WTC11 (cell line): ENCODE data around the gene PPIP5K2. TPM values are rescaled to one million over a fixed set of nuclear protein-coding genes. Genes with fewer than 3 reads are reported as not detected.

Source experiments
- ATAC-seq: fragments of 200-7000 bp; cut with Tn5 transposase; 2 replicates; pipeline ENCODE4 v1.10.0; 2021; ENCODE audit warnings: mild to moderate bottlenecking, moderate library complexity
- CTCF ChIA-PET: fragments of 300-600 bp; sonication (Branson Sonifier 250); formaldehyde crosslinking; loops from one replicate; lab custom pipeline; 2021; ENCODE audit warnings: antibody characterized with exemption; lab: Charles Lee
- POLR2A ChIA-PET: fragments of 350-600 bp; sonication (Branson Sonifier 250); formaldehyde crosslinking; loops from one replicate; lab custom pipeline; 2021; ENCODE audit warnings: antibody characterized with exemption; lab: Charles Lee
- DNase-seq: peaks from one replicate; pipeline ENCODE4 v3.0.0; 2021; ENCODE audit warnings: low spot score
- H3K27ac Mint-ChIP-seq: 2 replicates; pipeline ENCODE4 v1.8.0; 2021; ENCODE audit warnings: mixed read lengths
- H3K27me3 Mint-ChIP-seq: 2 replicates; pipeline ENCODE4 v1.8.0; 2021; ENCODE audit warnings: low read depth, mild to moderate bottlenecking, moderate library complexity, mixed read lengths
- H3K36me3 Mint-ChIP-seq: 2 replicates; pipeline ENCODE4 v1.8.0; 2021; ENCODE audit warnings: mixed read lengths
- H3K4me1 Mint-ChIP-seq: 2 replicates; pipeline ENCODE4 v1.8.0; 2022; ENCODE audit warnings: mixed read lengths
- H3K4me3 Mint-ChIP-seq: 2 replicates; pipeline ENCODE4 v1.8.0; 2021; ENCODE audit warnings: mild to moderate bottlenecking, moderate library complexity, mixed read lengths
- H3K9me3 Mint-ChIP-seq: 2 replicates; pipeline ENCODE4 v1.8.0; 2021; ENCODE audit warnings: mixed read lengths
- AR ChIP-seq: fragments of 250-450 bp; sonication (Bioruptor Pico); IDR thresholded peaks from 2 replicates; pipeline ENCODE4 v1.9.0; 2021; ENCODE audit warnings: mild to moderate bottlenecking
- ATF2 ChIP-seq: sonication (generic); formaldehyde crosslinking; IDR thresholded peaks from 2 replicates; pipeline ENCODE4 v1.8.1; 2022; ENCODE audit warnings: low read depth, missing genetic modification reagents, borderline replicate concordance
- CREM ChIP-seq: sonication (generic); formaldehyde crosslinking; IDR thresholded peaks from 2 replicates; pipeline ENCODE4 v1.8.1; 2022; ENCODE audit warnings: mild to moderate bottlenecking, missing genetic modification reagents, moderate library complexity
- ETV6 ChIP-seq: sonication (generic); formaldehyde crosslinking; IDR thresholded peaks from 2 replicates; pipeline ENCODE4 v1.8.1; 2022; ENCODE audit warnings: mild to moderate bottlenecking, missing genetic modification reagents
- FOXK1 ChIP-seq: sonication (generic); formaldehyde crosslinking; IDR thresholded peaks from 2 replicates; pipeline ENCODE4 v1.8.0; 2022; ENCODE audit warnings: mild to moderate bottlenecking, moderate library complexity, missing genetic modification reagents
- IRF1 ChIP-seq: sonication (generic); formaldehyde crosslinking; IDR thresholded peaks from 2 replicates; pipeline ENCODE4 v1.8.0; 2023; ENCODE audit warnings: missing genetic modification reagents
- KAT7 ChIP-seq: sonication (generic); formaldehyde crosslinking; IDR thresholded peaks from 2 replicates; pipeline ENCODE4 v1.8.1; 2023; ENCODE audit warnings: missing genetic modification reagents, mild to moderate bottlenecking, borderline replicate concordance
- MAX ChIP-seq: sonication (generic); formaldehyde crosslinking; IDR thresholded peaks from 2 replicates; pipeline ENCODE4 v1.8.0; 2022; ENCODE audit warnings: mild to moderate bottlenecking, missing genetic modification reagents
- NFE2L1 ChIP-seq: sonication (generic); formaldehyde crosslinking; IDR thresholded peaks from 2 replicates; pipeline ENCODE4 v1.8.1; 2023; ENCODE audit warnings: missing genetic modification reagents
- NR1H2 ChIP-seq: sonication (generic); formaldehyde crosslinking; IDR thresholded peaks from 2 replicates; pipeline ENCODE4 v1.9.0; 2021; ENCODE audit warnings: mild to moderate bottlenecking, moderate library complexity, missing genetic modification reagents
- PRDM15 ChIP-seq: sonication (generic); formaldehyde crosslinking; IDR thresholded peaks from 2 replicates; pipeline ENCODE4 v1.8.0; 2022; ENCODE audit warnings: missing genetic modification reagents
- RORB ChIP-seq: fragments of 250-450 bp; sonication (Bioruptor Pico); IDR thresholded peaks from 2 replicates; pipeline ENCODE4 v1.9.0; 2021; ENCODE audit warnings: mild to moderate bottlenecking
- SMAD4 ChIP-seq: sonication (generic); formaldehyde crosslinking; IDR thresholded peaks from 2 replicates; pipeline ENCODE4 v1.8.0; 2022; ENCODE audit warnings: mild to moderate bottlenecking, missing genetic modification reagents
- TEAD4 ChIP-seq: sonication (generic); formaldehyde crosslinking; IDR thresholded peaks from 2 replicates; pipeline ENCODE4 v1.8.0; 2022; ENCODE audit warnings: mild to moderate bottlenecking, missing genetic modification reagents
- ZNF671 ChIP-seq: fragments of 250-450 bp; sonication (Bioruptor Pico); IDR thresholded peaks from 2 replicates; pipeline ENCODE4 v1.8.0; 2021; ENCODE audit warnings: mild to moderate bottlenecking
- total RNA-seq: library from RNA; stranded (reverse); gene quantifications from 3 replicates; pipeline ENCODE4 v1.2.3, GENCODE V29; 2021
- TF ChIP-seq, protein P1 (sequence below): sonication (generic); formaldehyde crosslinking; IDR thresholded peaks from 2 replicates; pipeline ENCODE4 v1.8.0; 2022; ENCODE audit warnings: mild to moderate bottlenecking, missing genetic modification reagents

PPIP5K2 gene
- total RNA-seq, 1 experiment from 2014 or later, result 67.6 TPM

- ChIA-PET POLR2A (interaction anchor here (1.0 to 3.4 kb wide), 3 partner anchors 9 to 140 kb away, joined by 4 to 15 read pairs (median 10); partner anchors contain the start of genes GIN1 and PPIP5K2), CTCF (interaction anchor here (0.7 to 2.7 kb wide), 7 partner anchors 24 to 259 kb away, joined by 3 to 17 read pairs (median 6); no protein-coding TSS in a partner anchor)
- DNase-seq (peak; percentile 31), ATAC-seq (no peak)
- no peaks in the 10 kb centered on the region for H3K36me3 Mint-ChIP-seq
- H3K4me1 Mint-ChIP-seq, result peaks cover 52% of the 10 kb centered on the region
- H3K4me3 Mint-ChIP-seq, result peak overlapping the region; percentile 95
- 0 out of 2 replicates have a peak, but pooled peaks have one; percentile 19 for TF ChIP-seq CREM
- no peak for TF ChIP-seq PRDM15 (CRISPR knock-in tag)
- 0 out of 2 replicates have a peak, but pooled peaks have one; percentile 9 for TF ChIP-seq MAX
- TF ChIP-seq ETV6 (CRISPR knock-in tag), result 0 out of 2 replicates have a peak, but pooled peaks have one; percentile 6
- no peaks in the 10 kb centered on the region for H3K9me3 Mint-ChIP-seq
- H3K27me3 Mint-ChIP-seq, result no peaks in the 10 kb centered on the region
- H3K27ac Mint-ChIP-seq, result no peak overlapping the region
Measured at GRCh38 chr5:103259705-103260355, 139.7 kb downstream of the PPIP5K2 start.

DNA sequence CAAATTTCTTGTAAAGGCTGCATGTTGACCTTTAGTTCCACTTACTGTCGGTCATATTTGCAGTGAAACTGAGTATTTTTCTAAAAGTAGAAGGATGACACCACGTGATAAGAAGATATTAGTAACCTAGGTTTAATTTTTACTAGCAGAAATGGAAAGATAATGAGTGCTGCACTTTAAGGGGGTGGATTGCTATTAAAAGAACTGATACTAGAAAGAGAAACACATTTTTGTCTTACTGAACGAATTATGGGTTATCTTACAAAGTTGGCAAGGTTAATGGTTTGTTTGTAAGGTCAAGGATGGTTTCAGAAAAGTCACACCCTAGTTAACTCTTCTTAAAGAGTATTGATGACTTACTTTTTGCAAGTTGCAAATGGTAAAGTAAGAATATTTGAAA lies 140.8 kb downstream of the PPIP5K2 start:
- Mint-ChIP-seq H3K4me1 (peaks cover 56% of the 10 kb centered on the region), H3K27me3 (no peaks in the 10 kb centered on the region), H3K27ac (no peak overlapping the region), H3K9me3 (no peaks in the 10 kb centered on the region), H3K36me3 (no peaks in the 10 kb centered on the region), H3K4me3 (peak overlapping the region; percentile 33)
- TF ChIP-seq ATF2 (no peak), KAT7 (CRISPR knock-in tag) (no peak), RORB (CRISPR knock-in tag) (no peak), IRF1 (CRISPR knock-in tag) (no peak), ZNF671 (no peak), ETV6 (CRISPR knock-in tag) (no peak), NFE2L1 (CRISPR knock-in tag) (no peak), TEAD4 (CRISPR knock-in tag) (no peak), SMAD4 (CRISPR knock-in tag) (no peak), NR1H2 (CRISPR knock-in tag) (no peak), PRDM15 (CRISPR knock-in tag) (no peak), FOXK1 (CRISPR knock-in tag) (no peak), AR (no peak)
- TF ChIP-seq, protein P1, sequence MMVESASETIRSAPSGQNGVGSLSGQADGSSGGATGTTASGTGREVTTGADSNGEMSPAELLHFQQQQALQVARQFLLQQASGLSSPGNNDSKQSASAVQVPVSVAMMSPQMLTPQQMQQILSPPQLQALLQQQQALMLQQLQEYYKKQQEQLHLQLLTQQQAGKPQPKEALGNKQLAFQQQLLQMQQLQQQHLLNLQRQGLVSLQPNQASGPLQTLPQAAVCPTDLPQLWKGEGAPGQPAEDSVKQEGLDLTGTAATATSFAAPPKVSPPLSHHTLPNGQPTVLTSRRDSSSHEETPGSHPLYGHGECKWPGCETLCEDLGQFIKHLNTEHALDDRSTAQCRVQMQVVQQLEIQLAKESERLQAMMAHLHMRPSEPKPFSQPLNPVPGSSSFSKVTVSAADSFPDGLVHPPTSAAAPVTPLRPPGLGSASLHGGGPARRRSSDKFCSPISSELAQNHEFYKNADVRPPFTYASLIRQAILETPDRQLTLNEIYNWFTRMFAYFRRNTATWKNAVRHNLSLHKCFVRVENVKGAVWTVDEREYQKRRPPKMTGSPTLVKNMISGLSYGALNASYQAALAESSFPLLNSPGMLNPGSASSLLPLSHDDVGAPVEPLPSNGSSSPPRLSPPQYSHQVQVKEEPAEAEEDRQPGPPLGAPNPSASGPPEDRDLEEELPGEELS (CRISPR knock-in tag), result no peak
- ChIA-PET POLR2A (no interaction called here), CTCF (no interaction called here)
- no peak for ATAC-seq
- no peak for DNase-seq
